ENCODE measurements around the gene NTSR1.

The NTSR1 gene

DNA sequence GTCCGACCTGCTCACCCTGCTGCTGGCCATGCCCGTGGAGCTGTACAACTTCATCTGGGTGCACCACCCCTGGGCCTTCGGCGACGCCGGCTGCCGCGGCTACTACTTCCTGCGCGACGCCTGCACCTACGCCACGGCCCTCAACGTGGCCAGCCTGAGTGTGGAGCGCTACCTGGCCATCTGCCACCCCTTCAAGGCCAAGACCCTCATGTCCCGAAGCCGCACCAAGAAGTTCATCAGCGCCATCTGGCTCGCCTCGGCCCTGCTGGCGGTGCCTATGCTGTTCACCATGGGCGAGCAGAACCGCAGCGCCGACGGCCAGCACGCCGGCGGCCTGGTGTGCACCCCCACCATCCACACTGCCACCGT is 885 bp downstream of the NTSR1 start:
- no peak for DNase-seq (ENCODE audit: low spot score)

DNA sequence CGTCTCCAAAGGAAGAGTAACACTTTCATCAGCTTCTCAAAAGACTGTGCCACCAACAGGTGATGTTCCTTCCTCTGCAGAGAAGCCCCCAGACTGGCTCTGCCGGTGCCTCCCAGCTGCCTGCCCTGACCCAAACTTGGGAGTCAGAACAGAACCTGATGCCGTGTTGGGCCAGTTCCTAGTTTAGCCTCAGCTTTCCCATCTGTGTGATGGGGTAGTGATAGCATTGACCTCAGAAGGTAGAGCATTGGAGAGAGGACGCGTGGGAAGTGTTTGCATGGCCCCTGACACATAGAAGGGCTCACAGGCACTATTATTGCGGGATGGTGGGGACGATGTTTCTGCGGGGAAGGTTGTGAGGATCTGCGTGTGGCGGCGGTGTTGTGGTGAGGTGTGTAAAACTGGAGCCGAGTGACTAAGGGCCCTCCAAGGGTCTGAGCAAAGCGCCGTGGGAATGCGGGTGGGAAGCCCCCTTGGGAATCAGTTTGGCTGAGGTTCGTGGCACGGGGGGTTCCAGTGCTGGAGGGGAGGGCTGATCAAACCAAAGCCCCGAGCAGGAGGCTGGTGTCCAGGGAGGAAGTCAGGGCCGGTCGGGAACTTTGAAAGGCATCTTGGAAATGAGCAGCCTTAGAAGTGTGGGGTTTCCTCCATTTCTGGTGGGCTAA is 1.7 kb downstream of the NTSR1 start:
- DNase-seq (ENCODE audit: low spot score): no peak

DNA sequence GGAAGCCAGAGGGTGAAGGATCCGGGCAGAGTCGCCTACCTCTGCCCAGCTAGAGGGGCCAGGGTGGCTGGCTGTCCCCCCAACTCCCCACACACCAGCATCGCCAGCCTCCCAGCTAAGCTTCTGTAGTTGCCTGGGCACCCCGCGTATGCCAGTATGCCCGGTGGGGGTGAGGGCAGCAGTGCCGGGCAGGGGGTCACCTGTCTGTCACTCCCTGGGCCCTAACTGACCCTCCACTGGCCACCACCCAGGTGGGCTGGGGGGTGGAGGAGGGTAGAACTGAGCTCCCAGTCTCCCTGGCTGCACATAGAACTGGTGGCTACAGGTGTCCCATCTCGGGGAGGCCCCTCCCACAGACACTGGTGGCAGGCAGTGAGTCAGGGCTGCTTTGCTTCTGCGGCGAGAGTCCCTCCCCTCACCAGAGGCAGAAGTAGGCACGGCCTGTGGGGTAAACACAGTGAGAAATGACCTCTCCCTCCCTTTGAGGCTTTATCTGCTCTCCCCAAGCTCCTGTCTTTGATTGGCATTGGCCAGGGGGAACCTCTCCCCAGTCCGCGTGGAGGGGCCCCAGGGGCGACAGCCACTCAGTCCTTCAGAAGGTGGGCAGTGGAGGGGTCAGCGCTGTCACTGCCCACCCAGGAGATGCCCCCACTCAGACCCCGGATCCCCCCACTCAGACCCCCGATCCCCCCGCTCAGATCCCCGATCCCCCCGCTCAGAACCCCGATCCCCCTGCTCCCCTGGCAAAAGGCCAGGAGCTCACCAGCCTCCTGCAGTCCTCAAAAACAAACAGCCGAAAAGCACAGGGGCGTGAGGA is 2.5 kb downstream of the NTSR1 start:
- peak; percentile 48 for DNase-seq (ENCODE audit: low spot score)

DNA sequence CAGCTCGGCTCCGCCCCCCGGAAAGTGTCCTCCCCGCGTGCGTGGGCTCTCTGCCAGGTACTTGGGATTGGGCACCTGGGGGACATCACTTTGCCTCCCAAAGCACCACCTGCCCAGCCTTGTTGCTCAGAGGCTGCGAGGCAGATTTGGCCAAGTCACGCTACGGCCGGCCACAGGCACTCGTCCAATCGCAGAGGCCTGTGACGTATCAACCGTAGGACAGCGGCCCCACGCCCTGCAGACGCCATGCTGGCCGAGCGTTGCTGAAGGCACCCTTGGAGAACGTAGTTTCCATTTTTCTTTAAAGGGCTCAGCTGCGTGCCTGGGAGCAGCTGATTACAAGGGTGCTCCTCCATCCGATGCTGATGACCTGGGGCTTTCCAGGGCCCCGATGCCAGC is 3.1 kb downstream of the NTSR1 start:
- no peak for DNase-seq (ENCODE audit: low spot score)

DNA sequence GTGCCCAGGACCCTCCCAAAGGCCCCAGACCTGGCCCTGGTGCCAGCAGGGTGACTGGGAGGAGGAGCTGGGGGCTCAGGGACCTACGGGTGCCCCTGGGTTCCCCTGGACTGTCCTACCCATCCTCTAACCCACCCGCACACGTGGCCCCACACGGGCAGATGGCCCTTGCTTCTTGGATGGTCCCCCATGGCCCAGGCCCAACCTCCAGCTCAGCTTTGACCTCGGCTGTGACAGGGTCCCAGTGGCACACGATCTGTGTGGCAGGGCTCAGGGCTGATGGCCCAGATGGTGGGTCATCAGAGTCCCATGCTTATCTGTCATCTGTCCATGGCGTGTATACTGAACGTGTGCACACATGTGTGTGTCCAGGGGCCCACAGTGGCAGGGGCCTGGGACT is 4.0 kb downstream of the NTSR1 start:
- no peak for DNase-seq (ENCODE audit: low spot score)

DNA sequence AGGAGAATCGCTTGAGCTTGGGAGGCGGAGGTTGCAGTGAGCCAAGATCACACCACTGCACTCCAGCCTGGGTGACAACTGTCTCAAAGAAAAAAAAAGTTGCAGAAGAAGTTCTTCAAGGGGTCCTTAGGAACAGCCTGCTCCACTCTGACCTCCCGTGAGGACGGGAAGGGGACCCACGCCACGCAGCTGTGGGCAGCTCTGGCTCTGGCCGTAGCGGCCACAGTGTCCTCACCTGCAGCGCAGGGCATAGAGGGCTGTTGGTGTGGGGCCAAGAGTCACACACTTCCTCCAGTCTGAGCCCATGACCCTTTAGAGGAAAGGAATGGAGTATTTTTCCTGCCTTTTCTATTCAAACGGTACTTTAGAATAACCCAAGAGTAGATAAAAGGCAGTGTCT is 5.4 kb downstream of the NTSR1 start:
- no peak for DNase-seq (ENCODE audit: low spot score)

DNA sequence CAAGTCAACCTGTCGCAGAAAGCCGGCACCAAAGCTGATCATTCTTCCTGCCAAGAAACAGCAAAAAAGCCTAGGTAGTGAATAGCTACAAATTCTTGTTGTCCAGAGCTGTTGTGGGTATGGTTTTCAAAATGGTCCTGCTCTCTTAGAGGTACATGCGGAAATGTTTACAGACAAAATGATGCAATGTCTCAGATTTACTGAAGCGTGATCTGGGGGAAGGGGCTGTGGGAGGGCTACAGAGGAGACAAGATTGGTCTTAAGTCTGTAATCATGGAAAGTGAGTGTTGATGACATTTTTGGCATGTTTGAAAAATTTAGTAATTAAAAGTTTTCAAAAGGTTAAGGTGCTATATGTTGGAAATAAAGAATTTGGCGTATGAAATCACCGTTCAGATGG is 6.2 kb downstream of the NTSR1 start:
- no peak for DNase-seq (ENCODE audit: low spot score)

DNA sequence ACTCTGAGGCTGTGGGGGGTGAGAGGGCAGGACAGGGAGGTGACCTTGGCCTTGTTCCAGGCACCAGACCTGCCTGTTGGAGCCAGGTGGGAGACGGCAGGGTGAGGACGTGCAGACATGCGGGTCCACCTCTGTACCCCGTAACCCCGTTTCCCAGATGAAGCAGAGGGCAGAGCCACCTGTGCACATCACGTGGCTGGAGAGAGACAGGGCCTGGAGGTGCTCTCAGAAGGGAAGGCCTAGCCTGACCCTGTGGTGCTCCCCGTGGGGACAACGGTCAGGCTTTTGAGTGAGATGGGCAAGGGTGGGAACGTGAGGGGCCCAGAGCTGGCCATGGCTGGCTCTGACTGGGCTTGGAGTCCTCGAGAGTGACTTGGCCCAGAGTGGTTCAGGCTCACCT is 6.6 kb downstream of the NTSR1 start:
- no peak for DNase-seq (ENCODE audit: low spot score)

DNA sequence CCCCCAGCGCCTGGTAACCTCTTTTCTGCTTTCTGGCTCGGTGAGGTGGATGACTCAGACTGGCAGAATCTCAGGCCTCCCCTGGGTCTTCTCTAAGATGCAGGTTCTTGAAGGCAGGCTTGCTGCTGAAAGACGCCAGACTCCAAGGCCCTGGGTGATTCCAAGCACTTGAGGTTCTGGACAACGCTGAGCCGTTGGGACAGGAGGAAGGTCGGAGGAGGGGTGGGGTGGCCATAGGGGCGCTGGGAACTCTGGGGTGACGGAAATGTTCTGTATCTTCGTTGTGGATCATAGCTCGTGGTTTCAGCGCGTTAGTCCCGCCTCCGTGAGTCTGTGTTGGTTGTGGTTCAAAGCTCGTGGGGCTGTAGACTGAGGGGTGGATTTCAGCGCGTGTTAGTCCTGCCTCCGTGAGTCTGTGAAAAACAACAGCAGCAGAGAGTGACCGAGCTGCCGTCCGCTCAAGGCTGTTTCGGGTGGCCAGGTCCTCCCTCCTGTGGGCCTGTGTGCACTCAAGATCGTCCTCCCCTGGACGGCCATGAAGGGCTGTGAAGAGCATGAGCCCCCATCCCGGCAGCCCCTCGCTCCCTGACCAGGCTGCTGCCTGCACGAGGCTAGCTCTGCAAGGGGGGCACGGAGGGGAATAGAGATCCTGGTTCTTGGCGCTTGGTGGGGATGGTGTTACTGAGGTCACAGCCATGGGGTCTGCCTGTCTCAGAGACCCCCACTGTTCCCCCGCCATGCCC is 7.7 kb downstream of the NTSR1 start:
- DNase-seq (ENCODE audit: low spot score): no peak

DNA sequence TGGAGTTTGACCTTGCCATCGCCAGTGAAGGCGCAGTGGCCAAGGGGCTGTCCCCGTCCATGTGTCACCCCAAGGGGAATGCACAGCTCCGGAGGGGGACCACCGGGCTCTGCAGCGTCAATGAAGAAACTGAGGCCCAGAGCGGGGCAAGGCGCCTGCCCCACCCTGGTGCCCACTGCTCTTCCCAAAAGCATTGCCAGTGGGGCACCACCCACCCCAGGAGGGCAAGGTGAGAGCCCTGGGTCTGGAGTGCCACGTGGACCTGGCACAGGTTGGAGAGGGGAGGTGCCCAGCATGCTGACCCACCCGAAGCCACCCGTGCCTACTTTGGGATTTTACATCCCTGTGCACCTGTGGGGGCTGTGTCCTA is 8.3 kb downstream of the NTSR1 start:
- DNase-seq (ENCODE audit: low spot score): no peak

DNA sequence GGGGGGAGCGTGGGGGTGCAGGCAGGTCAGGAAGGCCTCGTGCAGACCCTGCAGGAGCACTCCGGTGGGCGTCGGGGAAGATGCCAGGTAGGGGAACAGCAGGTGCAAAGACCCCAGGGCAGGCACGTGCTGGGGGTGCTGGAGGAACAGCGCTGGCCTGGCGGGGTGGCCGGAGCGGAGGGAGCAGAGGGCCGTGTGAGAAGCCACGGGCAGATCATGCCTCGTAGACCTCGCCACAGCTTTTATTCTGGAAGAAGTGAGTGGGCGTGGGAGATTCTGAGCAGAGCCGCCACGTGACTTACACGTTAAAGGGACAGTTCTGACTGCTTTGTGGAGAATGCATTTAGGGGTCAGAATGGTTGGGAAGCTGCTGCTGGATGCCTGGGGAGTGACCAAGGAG is 9.3 kb downstream of the NTSR1 start:
- DNase-seq (ENCODE audit: low spot score): peak; percentile 61

DNA sequence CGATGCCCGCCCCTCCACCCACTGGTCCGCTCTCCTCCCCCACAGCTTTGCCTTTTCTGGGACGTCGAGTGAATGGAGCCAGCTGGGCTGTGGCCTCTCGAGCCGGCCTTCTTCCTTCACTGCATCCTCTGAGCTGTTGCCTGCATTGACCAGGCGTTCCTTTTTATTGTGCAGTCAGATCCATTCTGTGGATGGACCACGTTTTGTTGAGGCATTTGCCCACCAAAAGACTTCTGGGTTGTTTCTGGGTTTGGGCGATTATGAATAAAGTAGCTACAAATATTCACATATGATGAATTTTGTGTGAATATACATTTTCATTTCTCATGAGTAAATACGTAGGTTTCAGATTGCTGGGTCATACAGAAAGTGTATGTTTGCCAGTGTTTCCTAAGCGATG is 9.9 kb downstream of the NTSR1 start:
- no peak for DNase-seq (ENCODE audit: low spot score)

DNA sequence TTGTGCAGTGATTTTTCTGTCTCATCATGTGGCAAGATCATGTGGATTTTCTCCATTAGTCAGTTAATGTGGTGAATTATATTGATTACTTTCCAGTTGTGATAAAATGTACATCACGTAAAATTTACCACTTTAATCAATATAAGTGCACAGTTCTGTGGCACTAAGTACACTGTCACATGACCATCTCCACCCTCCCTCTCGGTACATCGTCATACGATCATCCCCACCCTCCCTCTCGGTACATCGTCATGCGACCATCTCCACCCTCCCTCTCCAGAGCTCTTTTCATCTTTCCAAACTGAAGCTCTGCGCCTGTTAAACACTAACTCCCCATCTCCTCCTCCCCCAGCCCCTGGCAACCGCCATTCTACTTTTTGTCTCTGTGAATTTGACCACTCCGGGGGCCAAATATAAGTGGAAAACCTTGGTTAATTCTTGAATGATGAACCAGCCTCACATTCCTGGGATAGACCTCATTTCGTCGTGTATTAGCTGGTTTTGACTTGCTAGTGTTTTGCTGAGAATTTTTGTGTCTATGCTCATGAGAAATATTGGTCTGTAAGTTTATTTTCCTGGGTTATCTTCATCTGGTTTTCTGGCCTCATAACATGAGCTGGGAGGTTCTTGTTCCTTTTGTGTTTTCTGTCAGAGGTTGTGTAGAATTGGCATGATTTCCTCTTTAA is 10.8 kb downstream of the NTSR1 start:
- DNase-seq (ENCODE audit: low spot score): no peak

DNA sequence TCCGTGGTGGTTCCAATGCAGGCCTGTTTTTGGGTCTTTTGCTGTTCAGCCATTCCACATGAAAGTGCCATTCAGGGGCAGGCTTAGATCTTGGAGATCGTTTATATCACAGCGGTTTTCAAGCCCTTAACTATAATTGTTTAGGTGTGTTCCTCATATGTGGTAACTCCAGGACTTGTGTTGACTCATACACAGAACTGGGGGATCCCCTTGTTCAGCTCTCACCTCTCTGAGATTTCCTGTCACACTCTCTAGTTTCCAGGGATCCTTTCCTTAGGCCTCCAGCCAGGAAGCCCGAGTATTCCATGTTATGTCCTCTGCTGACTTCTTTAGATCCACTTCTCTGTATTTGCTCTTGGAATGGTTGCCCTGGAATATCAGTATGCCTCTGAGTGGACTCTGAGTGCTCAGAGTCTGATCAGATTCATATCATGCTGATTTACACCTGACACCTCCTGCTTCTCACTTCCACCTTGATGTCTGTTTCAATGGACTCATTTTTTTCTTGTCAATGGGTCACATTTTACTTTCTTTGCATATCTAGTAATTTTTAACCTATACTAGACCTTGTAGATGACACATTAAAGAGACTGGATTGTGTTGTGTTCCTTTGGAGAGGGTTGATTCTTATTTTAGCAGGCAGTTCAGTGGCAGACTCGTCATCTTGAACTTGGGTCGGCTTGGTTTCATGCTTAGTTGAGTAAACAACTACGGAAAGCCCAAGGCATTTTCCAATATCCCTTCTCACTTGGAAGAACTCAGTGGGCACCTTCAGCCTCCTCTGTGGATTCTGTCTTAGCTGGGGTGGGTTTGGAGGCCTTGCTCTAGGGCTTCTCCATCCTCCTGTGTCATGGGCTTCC is 13.1 kb downstream of the NTSR1 start:
- no peak for DNase-seq (ENCODE audit: low spot score)

DNA sequence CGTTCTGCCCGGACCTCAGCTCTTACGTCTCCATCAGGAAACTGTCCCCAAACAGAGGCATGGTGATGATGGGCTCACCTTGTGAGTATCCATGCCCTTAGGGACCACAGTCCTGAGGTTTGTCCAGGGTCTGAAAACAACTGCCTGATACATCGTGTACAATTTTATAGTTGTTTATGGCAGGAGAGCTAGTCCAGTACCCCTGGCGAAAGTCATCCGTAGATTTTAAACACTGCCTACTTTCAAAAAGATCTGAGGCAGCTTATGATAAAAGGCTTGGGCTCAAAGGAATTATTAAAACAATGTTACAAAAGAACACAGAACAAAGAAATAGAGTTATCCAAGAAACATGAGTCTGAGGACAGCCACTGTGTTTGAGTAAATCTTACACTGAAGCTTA is 14.0 kb downstream of the NTSR1 start:
- DNase-seq (ENCODE audit: low spot score): no peak

DNA sequence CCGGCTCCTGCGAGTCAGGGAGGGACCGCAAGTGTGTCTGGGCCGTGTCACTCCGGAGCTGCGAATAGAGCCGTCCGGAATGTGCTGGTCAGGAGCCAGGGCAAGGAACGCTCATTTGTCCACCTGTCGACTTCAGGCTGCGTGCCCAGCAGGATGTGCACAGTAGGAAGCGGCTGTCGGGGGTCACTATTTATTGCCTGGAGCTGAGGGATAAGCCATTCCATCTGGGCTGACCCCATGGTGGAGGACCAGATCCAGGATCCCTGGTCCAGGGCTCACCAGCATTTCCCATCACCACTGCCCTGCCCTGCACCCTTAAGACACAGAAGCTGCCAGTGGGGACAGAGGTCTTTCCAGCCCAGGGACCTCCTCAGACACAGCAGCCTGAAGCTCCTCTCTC is 14.7 kb downstream of the NTSR1 start:
- DNase-seq (ENCODE audit: low spot score): no peak

DNA sequence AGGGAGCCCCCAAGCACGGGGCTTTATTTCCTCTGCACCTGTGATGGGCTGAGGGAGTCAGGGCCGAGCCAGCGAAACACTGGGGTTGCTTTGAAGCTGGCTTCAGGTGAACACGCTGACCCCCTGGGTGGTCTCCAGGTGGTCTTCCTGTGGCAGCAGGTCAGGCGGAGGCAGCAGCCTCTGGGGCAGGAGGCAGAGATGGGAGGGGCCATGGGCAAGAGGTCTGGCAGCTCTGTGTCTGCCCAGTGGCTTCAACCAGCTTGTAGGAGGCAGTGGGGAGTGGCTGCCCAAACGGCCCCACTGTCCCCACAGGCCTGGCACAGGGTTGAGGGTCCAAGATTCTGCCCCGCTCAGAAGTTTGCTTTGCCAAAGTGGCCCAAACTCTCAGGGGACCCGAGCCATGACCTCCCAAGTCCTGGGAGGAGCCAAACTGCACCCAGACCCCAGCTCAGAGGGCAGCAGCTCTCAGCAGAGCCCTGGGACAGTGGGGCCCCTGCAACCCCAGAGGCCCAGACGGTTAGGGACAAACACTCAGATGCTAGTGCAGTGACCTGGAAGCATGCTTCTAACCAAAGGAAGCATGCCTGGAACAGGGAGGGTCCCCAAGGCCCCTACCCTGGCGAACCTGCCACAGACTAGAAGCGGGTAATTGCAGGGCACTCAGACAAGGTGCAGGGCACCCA is 15.3 kb downstream of the NTSR1 start:
- no peak for DNase-seq (ENCODE audit: low spot score)

DNA sequence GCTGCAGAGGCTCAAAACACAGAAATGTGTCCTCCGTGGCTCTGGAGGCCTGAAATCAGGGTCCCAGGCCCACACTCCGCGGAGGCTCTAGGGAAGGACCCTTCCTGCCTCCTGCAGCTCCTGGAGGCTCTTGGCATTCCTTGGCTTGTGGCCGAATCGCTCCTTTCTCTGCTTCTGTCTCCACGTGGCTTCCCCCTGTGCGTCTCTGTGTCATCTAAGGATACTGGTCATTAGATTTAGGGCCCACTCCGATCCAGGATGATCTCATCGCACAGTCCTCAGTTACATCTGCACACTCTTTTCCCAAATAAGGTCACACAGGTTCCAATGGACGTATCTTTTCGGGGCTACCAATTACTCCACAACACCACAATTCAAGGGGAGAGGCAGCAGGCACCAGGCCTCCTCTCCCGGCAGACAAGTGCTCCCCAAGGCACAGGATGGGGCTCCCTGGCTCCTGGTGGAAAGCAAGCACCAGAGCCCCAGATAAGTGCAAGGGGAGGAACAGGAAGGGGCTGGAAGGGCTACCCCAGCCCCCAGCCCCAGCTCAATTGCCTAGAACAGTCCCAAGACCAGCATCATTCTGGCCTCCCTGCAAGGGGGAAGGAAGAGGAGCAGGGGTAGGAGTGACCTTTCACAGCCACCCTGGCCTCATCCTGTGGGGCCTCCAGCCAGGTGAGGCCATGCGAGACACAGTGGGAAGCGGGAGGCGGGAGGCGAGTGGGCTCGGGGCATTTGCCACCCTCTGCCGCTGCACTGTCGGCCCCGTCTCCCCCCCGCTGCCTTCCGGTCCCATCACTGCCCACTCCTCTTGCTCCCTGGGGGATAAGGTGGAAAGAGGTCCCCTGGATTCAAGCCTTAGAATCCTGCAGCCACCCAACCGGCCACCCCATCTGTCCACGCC is 16.3 kb downstream of the NTSR1 start:
- DNase-seq (ENCODE audit: low spot score): no peak

DNA sequence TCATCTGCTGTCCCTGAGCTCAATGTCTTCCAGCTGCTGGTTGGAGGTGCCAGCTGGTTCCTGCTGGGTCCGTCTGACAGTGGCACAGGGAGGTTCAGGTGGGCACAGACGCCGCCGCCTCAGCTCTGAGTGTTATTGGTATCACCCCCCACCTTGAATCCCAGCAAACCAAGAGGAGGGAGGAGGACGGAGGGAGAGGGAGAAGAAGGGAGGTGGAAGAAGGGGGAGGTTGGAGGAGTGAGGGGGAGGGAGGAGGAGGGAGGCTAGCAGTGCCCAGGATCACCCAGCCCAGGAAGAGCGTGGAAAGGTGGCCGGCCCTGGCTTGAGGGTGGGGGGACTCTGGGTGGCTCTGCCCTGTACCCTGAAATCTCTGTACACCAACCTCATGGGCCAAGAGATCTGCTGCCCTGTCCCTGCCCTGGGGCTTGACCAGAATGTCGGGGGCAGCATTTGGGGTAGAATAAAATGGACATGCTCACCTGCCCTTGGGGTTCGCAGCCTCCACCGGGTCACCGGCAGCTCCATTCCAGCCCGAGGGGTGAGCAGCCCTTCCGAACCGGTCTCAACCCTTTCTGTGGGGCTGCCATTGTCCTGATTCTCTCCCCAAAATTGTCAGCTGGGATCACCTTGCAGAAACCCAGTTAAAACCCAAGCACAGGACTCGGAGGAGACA is 17.1 kb downstream of the NTSR1 start:
- no peak for DNase-seq (ENCODE audit: low spot score)

DNA sequence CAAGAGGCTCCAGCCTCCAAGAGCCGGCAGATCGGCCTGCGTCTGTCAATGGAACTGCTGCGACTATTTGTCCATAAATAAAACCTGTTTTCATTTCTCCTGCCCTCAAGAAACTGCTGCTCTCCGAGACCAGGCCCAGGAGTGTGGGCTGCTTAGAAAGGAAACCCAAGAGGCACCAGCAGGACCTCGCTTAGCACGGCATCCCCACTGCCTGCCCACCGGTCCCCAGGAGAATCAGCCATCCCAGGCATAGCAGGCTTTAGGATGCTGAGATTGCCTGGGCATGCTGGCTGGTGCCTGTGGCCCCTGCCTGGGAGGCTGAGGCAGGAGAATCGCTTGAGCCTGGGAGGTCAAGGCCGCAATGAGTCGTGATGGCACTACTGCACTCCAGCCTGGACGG is 17.6 kb downstream of the NTSR1 start:
- no peak for DNase-seq (ENCODE audit: low spot score)

Measured in AG08396 (cell line).